Measurements from ENCODE around the gene EEA1.

The EEA1 gene

DNA sequence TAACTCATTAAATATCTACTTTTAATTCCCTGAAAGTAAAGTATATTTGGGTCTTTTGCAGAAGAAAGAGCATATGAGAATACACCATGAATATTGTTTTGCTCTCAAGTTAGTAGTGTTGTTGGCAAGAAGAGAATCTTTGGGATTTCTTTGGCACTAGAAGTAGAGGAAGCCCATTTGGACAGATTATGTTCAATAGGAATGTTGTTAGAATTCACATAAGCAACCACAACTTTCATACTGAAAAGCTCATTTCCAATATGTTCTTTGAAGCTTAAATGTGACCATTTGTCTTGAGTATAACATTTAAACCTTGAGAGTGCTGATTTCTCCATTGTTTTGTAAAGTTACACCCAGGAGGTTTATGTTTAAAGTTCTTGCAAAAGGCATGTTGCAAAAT, 188.7 kb downstream of the EEA1 start:
- DNase-seq, result no peak

DNA sequence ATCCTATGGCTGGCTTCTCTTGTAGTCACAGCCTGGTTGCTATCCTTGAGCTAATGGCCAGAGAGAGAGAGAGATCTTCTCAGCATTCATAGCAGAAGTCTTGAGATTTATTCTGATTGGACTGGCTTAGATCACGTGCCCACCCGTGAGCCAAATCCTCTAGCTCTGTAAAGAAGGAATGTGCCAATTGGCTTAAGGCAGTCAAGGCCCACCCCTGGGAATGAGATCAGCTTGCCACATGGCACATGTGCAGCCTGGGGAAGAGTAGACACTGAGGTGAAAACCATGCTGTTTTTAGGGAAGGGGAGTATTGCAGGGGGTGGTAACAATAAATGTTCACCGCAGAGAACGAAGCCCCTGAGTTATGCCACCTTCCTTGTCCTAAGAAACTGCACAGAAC, 190.0 kb downstream of the EEA1 start:
- no peak for DNase-seq

DNA sequence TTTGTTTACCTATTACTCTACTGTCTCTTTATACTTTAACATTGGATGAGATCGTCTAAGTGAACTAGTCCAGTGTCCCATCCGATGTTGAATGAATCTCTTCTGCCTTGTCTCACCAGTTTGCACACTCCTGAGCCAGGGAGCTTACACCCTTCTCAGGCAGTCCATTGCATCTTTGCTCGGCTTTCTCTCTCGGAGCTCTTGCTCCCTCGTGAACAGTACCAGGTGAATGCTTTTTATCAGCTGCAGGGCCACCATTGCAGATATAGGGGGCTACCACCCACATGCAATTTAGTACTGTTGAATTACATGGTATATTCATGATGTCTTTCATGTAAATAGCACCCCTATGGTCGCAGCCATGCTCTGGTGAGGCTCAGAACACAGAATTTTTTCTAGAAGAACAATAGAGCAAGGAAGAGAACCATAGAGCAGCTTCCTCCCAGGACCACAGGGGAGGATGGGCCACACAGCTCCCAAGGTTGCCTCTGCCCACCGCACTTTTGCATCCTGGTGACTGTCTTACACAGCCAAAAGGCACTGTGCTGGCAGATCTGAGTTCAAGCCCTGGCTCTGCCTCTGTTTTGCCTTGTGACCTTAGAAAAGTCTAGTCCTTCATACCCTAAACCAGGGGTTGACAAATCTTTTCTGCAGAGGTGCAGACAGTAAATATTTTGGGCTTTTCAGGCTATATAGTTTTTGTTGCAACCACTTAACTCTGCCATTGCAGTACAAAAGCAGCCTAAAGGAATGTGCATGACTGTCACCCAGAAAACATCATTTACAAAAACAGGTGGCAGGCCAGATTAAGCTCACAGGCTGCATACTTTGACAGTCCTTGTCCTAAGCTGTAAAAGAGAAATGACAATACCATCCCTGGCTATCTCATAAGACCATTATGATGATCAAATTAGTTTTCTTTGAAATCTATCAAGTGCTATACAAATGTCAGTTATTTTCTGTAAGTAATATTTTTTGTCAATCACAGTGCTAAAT, 190.9 kb downstream of the EEA1 start:
- no peak for DNase-seq

DNA sequence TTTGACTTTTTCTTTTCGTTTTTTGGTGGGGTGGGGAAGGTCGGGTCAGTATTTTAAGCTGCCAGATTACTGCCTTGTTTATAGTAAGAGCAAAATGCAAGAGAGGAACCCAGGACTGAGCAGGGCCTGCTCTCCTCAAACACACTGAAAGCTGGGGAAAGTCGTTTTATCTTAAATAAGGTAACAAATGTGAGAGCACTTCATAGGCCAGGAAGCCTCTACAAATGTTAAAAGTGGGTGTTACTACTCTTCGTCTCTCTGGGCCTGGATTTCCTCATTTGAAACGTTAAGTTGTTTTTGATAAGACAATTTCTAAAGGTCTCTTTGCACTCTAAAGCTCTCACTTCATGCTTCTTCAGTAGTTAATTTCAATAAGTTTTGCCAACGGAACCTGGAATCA, 192.5 kb downstream of the EEA1 start:
- DNase-seq, result no peak

DNA sequence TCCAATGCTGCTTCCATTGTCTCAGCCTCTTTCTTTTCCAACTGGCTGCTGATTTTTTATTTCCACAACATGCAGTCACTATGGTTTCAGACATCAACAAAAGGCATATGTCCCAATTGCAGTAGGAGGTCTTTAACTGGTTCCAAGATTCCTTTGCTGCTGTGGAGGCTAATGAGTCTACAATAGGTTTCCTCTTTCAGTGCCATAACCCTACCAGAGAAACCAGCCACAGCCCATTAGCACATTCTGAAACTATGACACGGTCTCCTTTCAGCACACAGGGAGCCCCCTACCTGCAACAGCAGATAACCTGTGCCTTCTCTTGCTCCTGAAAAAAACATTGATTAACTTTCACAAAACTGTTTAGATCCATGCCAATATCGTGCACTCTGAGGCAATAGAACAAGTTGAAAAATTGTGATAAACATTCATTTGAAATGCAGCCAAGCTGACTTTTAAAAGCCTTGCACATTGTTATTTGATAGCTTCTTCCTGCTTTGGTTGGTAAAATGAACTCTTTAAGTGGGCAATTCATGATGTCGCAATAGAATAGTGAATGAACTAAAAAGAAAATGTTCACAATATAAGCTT, 193.9 kb downstream of the EEA1 start:
- DNase-seq, result no peak

DNA sequence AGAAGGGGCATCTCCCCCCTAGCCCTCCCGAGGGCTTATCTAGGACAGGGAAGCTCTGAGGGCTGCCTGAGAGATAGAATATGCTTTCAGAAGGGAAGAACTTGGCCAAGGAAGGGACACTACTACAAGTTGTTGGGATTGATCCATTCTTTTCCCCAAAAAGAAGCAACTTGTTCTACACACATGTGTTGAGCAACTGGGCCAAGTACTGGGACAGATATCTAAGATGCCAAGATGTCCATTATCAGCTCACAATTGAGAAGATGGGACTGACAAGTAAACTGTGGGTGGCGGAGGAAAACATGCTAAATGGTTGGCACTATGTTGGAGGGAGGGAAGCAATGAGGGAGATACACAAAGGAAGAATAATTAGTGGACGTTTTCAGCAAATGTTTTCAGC, 195.4 kb downstream of the EEA1 start:
- DNase-seq, result no peak

DNA sequence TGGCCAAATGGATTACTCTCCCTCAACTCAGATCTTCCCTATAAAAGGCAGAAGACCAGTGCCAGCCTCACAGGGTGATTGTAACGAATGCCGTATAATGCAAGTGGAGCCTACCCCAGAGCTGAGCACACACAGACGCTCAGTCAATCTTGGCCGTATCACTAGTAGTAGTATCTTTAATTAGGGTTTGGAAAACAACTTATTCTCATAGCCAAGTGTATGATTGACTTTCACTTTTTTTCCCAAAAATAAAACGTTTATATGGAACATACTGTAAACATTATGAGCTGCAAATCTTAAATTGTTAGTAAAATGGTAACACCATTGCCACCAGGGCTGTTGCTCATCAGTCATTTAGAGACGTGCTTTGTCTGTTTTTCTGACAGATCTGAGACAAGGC, 195.9 kb downstream of the EEA1 start:
- DNase-seq, result no peak

DNA sequence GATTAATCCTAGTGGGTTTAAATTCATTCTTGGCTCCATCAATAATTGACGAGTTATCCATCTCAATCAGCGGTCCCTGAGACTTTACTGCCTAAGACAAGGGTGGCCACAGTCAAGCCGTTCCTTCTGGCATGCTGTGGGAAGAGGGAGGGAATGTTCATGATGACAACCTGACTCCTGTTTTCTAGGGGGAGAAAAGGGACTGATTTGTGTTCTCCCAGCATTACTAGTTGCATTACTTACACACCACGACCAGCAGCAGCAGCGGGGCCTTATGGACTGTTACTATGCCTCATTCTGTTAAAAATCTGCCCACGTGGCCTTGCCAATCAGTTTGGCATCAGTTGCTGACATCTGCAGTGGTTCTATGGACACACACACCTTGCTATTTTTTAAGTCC, 196.4 kb downstream of the EEA1 start:
- no peak for DNase-seq

DNA sequence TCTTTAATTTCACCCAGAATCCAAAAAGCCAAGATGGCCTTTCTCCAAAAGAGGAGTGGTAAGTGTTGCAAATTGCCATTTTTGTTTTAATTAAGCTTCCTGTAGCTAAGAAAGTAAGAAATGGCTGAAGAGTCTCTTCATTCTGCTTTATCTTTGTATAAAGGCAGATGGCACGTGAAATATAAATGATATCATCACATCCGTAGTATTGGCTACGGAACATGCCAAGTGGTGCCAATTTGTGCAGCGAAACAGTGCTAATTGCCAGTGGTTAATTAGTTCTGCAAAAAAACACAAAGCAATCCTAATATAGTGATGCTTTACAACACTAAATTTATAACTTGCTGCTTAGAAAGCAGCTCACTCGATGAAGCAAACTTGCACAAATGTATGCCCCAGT, 196.9 kb downstream of the EEA1 start:
- DNase-seq, result no peak

DNA sequence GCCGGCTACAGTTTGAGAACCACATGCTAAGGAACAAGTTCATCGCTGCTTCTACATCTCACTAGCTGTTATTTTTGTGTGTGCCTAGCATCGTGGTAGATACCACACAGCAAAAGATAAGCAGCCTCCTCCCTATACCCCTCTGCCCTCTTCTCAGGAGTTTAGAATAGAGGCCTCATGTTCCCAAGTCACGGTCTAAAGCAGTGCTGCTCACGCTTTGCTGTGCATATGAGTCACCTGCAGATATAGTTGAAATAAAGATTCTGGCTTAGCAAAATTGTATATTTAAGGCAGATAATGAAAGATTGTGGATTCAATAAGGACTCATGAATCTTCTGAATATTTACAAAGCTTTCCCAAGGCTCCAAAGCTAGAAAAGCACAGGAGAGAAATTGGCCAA, 198.3 kb downstream of the EEA1 start:
- no peak for DNase-seq

DNA sequence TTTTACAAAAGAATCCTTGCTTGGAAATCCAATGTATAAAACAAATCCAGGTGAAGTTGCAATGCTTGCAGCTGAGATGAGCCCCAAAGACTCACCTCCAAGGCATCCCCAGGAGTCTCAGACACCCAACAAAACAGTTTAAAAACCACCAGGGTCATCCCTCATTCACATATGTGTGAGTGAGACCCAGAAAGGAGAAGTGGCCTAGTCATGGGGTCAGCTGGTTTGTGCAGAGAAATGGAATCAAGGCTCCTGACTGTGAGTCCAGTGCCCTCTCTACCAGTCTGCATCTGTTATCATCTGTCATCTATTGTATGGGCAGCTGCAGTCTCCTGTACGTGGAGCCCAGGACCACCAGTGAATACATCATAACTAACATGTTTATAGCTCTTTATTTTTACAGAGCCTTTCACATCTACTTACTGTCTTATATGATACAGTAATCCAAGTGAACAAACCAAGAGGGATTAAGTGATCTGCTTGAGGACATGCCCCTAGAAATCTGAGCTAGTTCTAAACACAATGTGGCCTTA, 199.3 kb downstream of the EEA1 start:
- DNase-seq, result no peak

DNA sequence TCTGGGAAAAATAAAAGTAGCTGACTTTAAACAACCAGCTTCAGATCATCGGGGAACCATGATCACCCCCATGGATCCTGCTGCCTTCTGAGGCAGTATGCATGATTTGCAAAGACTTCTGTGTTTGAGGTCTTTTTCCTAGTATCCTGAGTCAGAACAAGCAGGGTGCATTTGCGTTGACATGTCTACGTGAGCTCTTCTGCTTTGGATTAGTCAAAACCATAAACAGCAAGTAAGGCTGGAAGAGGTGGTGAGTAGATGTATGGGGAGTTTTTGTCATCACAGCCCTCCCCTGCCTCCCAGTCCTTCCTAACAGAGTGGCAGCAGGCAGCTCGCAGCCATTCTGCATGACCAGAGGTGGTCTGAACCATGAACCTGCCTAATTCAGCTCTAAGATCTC, 202.2 kb downstream of the EEA1 start:
- DNase-seq, result no peak

DNA sequence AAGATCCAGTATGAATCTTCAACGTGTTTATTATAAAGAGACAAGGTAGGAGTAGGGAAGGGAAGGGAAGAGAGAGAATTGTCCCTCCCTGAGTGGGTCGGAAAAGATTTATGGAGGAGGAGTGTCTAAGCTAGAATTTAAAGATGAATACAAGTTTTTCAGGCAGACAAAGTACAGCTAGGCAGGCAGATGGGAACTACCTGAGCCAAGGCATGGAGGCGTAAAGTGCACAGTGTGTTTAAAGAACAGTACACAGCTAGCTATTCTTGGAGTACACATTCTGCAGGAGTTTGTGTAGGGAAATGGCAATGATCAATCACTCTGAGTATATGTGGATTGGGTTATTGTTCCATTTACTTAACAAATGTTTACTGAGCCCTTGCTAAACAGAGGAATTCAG, 206.2 kb downstream of the EEA1 start:
- no peak for DNase-seq

DNA sequence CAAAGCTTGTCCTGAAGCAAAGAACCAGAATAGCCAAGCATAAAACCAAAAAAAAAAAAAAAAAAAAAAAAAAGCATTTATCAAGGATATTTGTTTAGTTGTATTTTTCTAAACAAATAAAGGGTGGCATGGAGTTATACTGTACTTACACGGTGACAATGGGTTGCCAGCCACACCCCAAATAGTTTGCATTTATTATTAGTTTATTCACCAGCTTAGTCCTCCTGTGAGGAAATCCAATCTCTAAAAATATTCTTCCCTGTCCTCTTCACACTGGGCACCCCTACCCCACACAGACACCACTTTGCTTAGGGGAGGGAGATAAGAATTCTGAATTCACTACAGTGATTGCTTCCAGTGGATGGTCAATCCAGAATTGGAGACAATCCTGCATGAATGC, 207.4 kb downstream of the EEA1 start:
- DNase-seq, result no peak

DNA sequence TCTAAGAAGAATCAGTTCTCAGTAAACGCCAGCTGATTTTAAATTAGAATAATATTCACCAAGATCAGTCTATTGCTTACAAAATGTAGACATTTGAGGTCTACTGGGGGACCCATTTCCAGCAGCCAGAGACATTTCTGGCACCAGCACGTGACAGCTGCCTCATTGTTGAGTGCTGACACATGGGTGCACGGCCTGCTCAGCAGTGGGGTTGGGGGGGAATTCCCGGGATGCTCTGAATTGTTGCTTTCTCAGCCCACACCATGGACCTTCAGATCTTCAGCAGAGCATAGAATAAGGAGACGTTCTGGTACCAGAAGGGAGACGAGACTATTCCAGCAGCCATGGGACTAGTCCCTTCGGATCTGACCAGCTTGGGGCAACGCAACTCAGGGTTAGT, 208.0 kb downstream of the EEA1 start:
- no peak for DNase-seq
